ENCODE results near the gene CIT.

DNA sequence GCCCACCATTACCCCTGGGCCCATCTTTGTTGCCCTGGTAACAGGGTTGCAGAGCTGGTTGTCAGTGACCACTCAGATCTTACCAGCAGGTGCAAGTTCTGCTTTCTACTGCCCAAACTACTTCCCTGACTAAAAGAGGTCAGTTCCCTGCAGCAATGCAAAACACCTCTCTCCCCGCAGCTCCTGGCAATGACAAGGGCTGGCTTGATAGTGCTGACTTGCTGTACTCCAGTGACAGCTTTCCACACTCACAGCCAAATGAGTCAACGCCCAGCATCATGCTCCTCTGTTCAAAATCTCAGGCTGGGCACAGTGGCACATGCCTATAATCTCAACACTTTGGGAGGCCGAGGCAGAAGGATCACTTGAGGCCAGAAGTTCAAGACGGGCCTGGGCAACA, 90.6 kb downstream of the CIT start:
- TF ChIP-seq CTCF (IDR thresholded peaks at IDR 0.05) (no peak), POLR2A (IDR thresholded peaks at IDR 0.05) (no peak)

Measured in sigmoid colon (tissue), 3 donors.